K562 (cell line): ENCODE data around the gene LIG3. TPM values are rescaled to one million over a fixed set of nuclear protein-coding genes. Genes with fewer than 3 reads are reported as not detected.

Source experiments
- BACH1 ChIP-seq: fragments of 200-800 bp; sonication (Bioruptor generic); IDR thresholded peaks from 2 replicates; pipeline ENCODE4 v1.6.1; 2016; ENCODE audit warnings: missing genetic modification characterization, missing compliant biosample characterization
- COPS2 ChIP-seq: fragments of 450-650 bp; conservative IDR thresholded peaks from 2 replicates; pipeline ENCODE4 v1.6.1; 2016; ENCODE audit warnings: mild to moderate bottlenecking, moderate library complexity
- CXXC5 ChIP-seq: fragments of 250-450 bp; sonication (Bioruptor Pico); IDR thresholded peaks from 2 replicates; pipeline ENCODE4 v1.8.0; 2022; ENCODE audit warnings: inconsistent platforms, mild to moderate bottlenecking, moderate library complexity
- HMG20A ChIP-seq: fragments of 450-650 bp; formaldehyde crosslinking; conservative IDR thresholded peaks from 2 replicates; pipeline ENCODE4 v1.4.0; 2020; ENCODE audit warnings: mild to moderate bottlenecking, mixed read lengths
- MAZ ChIP-seq, 2 experiments: fragments of 450-650 bp in 1 of 2; sonication (generic) in 1 of 2; formaldehyde crosslinking; IDR thresholded peaks in 1 of 2; conservative IDR thresholded peaks in 1 of 2; 2 replicates each; pipeline versions ENCODE4 v1.4.0 to v1.5.0; 2020; ENCODE audit warnings: mild to moderate bottlenecking in 1 of 2, missing genetic modification reagents in 1 of 2
- MXD1 ChIP-seq: fragments of 250-450 bp; sonication (Bioruptor Pico); IDR thresholded peaks from 2 replicates; pipeline ENCODE4 v1.8.0; 2021; ENCODE audit warnings: borderline replicate concordance, mild to moderate bottlenecking, moderate library complexity; ENCODE audit not compliant: poor library complexity, severe bottlenecking
- MYNN ChIP-seq, 2 experiments: sonication (generic); formaldehyde crosslinking in 1 of 2; IDR thresholded peaks; 2 replicates each; pipeline versions ENCODE4 v1.5.0 to v1.6.1; 2016 to 2020; ENCODE audit warnings: antibody characterized with exemption in 1 of 2, missing genetic modification reagents in 1 of 2
- NFIC ChIP-seq: fragments of 450-650 bp; IDR thresholded peaks from 2 replicates; pipeline ENCODE4 v1.6.1; 2017; ENCODE audit warnings: mild to moderate bottlenecking, inconsistent platforms
- NFYB ChIP-seq: IDR thresholded peaks from 2 replicates; pipeline ENCODE4 v1.6.1; 2011; ENCODE audit warnings: mild to moderate bottlenecking, moderate library complexity; ENCODE audit not compliant: insufficient read length; ENCODE audit errors: extremely low read depth
- PTBP1 ChIP-seq: fragments of 200-400 bp; formaldehyde crosslinking; IDR thresholded peaks from 2 replicates; pipeline ENCODE4 v1.6.1; 2017; ENCODE audit warnings: low read depth, low read length
- PTRF ChIP-seq: fragments of 450-650 bp; IDR thresholded peaks from 2 replicates; pipeline ENCODE4 v1.6.1; 2016; ENCODE audit warnings: mild to moderate bottlenecking, missing genetic modification characterization, missing compliant biosample characterization
- SMARCE1 ChIP-seq: fragments of 450-650 bp; IDR thresholded peaks from 2 replicates; pipeline ENCODE4 v1.7.1; 2016; ENCODE audit warnings: mild to moderate bottlenecking
- TEAD2 ChIP-seq: fragments of 450-650 bp; IDR thresholded peaks from 2 replicates; pipeline ENCODE4 v1.6.1; 2016; ENCODE audit warnings: missing genetic modification characterization, control low read depth, missing compliant biosample characterization
- THAP7 ChIP-seq: fragments of 250-450 bp; sonication (Bioruptor Pico); IDR thresholded peaks from 2 replicates; pipeline ENCODE4 v1.5.0; 2021
- ZFP36 ChIP-seq: fragments of 150-350 bp; IDR thresholded peaks from 2 replicates; pipeline ENCODE4 v1.6.1; 2018; ENCODE audit warnings: low read length, low read depth; ENCODE audit not compliant: partially characterized antibody
- ZFX ChIP-seq: sonication (generic); formaldehyde crosslinking; IDR thresholded peaks from 2 replicates; pipeline ENCODE4 v1.8.0; 2022; ENCODE audit warnings: mild to moderate bottlenecking, missing genetic modification reagents, moderate library complexity
- ZKSCAN1 ChIP-seq: fragments of 150-350 bp; IDR thresholded peaks from 2 replicates; pipeline ENCODE4 v1.6.1; 2016; ENCODE audit warnings: low read depth, low read length
- ZNF239 ChIP-seq: fragments of 250-450 bp; sonication (Bioruptor Pico); IDR thresholded peaks from 2 replicates; pipeline ENCODE4 v1.4.0; 2020; ENCODE audit warnings: mild to moderate bottlenecking
- polyA plus RNA-seq, 8 experiments: library from polyadenylated mRNA; depleted of rRNA in 4 of 8; stranded (reverse) in 5 of 8; unstranded in 3 of 8; fragments of >200 nt; fragmentation: Nextera tagmentation in 2 of 8; fragmentation: Illumina TruSeq in 1 of 8; extraction: Ambion mirVana in 2 of 8; extraction: Trizol in 1 of 8; gene quantifications; 2 replicates each; pipeline versions ENCODE4 v1.2.1 to v1.2.3, GENCODE V29; 2011 to 2014; ENCODE audit warnings: inconsistent platforms in 1 of 8, missing spikeins in 1 of 8
- total RNA-seq, 7 experiments: library from RNA; depleted of rRNA in 6 of 7; stranded (reverse); fragments of >200 nt in 6 of 7; fragmentation: Illumina TruSeq in 2 of 7; extraction: Trizol in 2 of 7; gene quantifications; 2 replicates each; pipeline versions ENCODE4 v1.2.1 to v1.2.3, GENCODE V29; 2011 to 2021; ENCODE audit warnings: low replicate concordance in 1 of 7
- TF ChIP-seq, protein P1 (sequence below): fragments of 450-650 bp; IDR thresholded peaks from 2 replicates; pipeline ENCODE4 v1.6.1; 2017; ENCODE audit warnings: mild to moderate bottlenecking, moderate library complexity
- TF ChIP-seq, protein P2 (sequence below): IDR thresholded peaks from 2 replicates; pipeline ENCODE4 v1.6.1; 2011; ENCODE audit warnings: borderline replicate concordance, low read depth, mild to moderate bottlenecking, moderate library complexity, low read length; ENCODE audit not compliant: insufficient read depth, poor library complexity, severe bottlenecking
- TF ChIP-seq, protein P3 (sequence below): IDR thresholded peaks from 2 replicates; pipeline ENCODE4 v1.6.1; 2012; ENCODE audit warnings: low read depth, low read length, improper control_type of control experiment, borderline replicate concordance

The LIG3 gene
- total and polyA plus RNA-seq, 9 of the 15 experiments (the other 6 are each of a cell fraction or from before 2014, with no cell fraction given): 7.6 to 75.0 (median 43.0) TPM

- TF ChIP-seq THAP7: no peak
- no peak for TF ChIP-seq TEAD2 (tag)
- no peak for TF ChIP-seq PTRF (tag)
- TF ChIP-seq, protein P1, sequence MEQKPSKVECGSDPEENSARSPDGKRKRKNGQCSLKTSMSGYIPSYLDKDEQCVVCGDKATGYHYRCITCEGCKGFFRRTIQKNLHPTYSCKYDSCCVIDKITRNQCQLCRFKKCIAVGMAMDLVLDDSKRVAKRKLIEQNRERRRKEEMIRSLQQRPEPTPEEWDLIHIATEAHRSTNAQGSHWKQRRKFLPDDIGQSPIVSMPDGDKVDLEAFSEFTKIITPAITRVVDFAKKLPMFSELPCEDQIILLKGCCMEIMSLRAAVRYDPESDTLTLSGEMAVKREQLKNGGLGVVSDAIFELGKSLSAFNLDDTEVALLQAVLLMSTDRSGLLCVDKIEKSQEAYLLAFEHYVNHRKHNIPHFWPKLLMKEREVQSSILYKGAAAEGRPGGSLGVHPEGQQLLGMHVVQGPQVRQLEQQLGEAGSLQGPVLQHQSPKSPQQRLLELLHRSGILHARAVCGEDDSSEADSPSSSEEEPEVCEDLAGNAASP: no peak
- no peak for TF ChIP-seq HMG20A (CRISPR knock-in tag)
- TF ChIP-seq, protein P2, sequence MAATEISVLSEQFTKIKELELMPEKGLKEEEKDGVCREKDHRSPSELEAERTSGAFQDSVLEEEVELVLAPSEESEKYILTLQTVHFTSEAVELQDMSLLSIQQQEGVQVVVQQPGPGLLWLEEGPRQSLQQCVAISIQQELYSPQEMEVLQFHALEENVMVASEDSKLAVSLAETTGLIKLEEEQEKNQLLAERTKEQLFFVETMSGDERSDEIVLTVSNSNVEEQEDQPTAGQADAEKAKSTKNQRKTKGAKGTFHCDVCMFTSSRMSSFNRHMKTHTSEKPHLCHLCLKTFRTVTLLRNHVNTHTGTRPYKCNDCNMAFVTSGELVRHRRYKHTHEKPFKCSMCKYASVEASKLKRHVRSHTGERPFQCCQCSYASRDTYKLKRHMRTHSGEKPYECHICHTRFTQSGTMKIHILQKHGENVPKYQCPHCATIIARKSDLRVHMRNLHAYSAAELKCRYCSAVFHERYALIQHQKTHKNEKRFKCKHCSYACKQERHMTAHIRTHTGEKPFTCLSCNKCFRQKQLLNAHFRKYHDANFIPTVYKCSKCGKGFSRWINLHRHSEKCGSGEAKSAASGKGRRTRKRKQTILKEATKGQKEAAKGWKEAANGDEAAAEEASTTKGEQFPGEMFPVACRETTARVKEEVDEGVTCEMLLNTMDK: no peak
- peak; percentile 50 for TF ChIP-seq NFIC
- no peak; the same call in 1 of the 2 replicates for TF ChIP-seq ZNF239
- no peak for TF ChIP-seq SMARCE1
- TF ChIP-seq MAZ (CRISPR knock-in tag; conservative IDR thresholded peaks at IDR 0.05 in 1 of 2, IDR thresholded peaks at IDR 0.05 in 1 of 2): 0 out of 4 replicates have a peak, but pooled peaks of 1 of the 2 experiments have one; percentile 20
- TF ChIP-seq BACH1: peak; percentile 60; the same call in 1 of the 2 replicates
- TF ChIP-seq COPS2: no peak
- TF ChIP-seq PTBP1: no peak
- TF ChIP-seq MYNN (IDR thresholded peaks at IDR 0.05): no peak
- no peak for TF ChIP-seq MYNN (CRISPR knock-in tag; IDR thresholded peaks at IDR 0.05)
- no peak for TF ChIP-seq ZFP36
- TF ChIP-seq CXXC5: peak; percentile 82
- TF ChIP-seq ZKSCAN1: peak; percentile 7; the same call in 1 of the 2 replicates
- no peak for TF ChIP-seq MXD1 (CRISPR knock-in tag)
- TF ChIP-seq ZFX (CRISPR knock-in tag): peak; percentile 96
- peak; percentile 49 for TF ChIP-seq NFYB
- TF ChIP-seq, protein P3, sequence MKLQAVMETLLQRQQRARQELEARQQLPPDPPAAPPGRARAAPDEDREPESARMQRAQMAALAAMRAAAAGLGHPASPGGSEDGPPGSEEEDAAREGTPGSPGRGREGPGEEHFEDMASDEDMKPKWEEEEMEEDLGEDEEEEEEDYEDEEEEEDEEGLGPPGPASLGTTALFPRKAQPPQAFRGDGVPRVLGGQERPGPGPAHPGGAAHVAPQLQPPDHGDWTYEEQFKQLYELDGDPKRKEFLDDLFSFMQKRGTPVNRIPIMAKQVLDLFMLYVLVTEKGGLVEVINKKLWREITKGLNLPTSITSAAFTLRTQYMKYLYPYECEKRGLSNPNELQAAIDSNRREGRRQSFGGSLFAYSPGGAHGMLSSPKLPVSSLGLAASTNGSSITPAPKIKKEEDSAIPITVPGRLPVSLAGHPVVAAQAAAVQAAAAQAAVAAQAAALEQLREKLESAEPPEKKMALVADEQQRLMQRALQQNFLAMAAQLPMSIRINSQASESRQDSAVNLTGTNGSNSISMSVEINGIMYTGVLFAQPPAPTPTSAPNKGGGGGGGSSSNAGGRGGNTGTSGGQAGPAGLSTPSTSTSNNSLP: no peak
Observed at GRCh38 chr17:34961093-34961911, 19.0 kb upstream of the LIG3 start, which contains the start of the genes CCT6B and ZNF830 (continued).
